ENCODE data around the gene TXNDC17. TPM values are rescaled to one million over a fixed set of nuclear protein-coding genes. Genes with fewer than 3 reads are reported as not detected.
"Not testable (repeated sequence)": the region's sequence is repeated elsewhere in the genome, so short reads cannot be mapped to it uniquely, and the experiment has no call there.

TXNDC17 gene
- 150 TPM for polyA plus RNA-seq (2013, experiment 1 of 2; ENCODE audit: insufficient read length)
- polyA plus RNA-seq (2013, experiment 2 of 2; ENCODE audit: insufficient read length): 138 TPM

- DNase-seq: peak; percentile 90
Observed at GRCh38 chr17:6640536-6641246, at the start of gene TXNDC17, which contains the start of gene KIAA0753. Gene TXNDC17, plus strand, starts transcription at chr17:6641060. Its CDS starts 23 bp downstream, at chr17:6641083. Gene KIAA0753, minus strand, starts transcription at chr17:6640711. Its CDS starts 5,608 bp downstream, at chr17:6635103.

- peak; percentile 82 for DNase-seq
Observed at GRCh38 chr17:6591599-6592158, 49.2 kb upstream of the TXNDC17 start.

GRCh38 chr17:6592173-6592572, 48.7 kb upstream of the TXNDC17 start:
- no peak for DNase-seq

- DNase-seq: not testable (repeated sequence)
Observed at GRCh38 chr17:6593371-6593770, 47.5 kb upstream of the TXNDC17 start.

- no peak for DNase-seq
Observed at GRCh38 chr17:6596081-6596480, 44.8 kb upstream of the TXNDC17 start.

GRCh38 chr17:6596511-6596910, 44.3 kb upstream of the TXNDC17 start:
- DNase-seq: no peak

- no peak for DNase-seq
Observed at GRCh38 chr17:6596941-6597340, 43.9 kb upstream of the TXNDC17 start.

GRCh38 chr17:6597727-6598126, 43.1 kb upstream of the TXNDC17 start:
- DNase-seq: no peak

- no peak for DNase-seq
Observed at GRCh38 chr17:6599364-6599763, 41.5 kb upstream of the TXNDC17 start.

GRCh38 chr17:6602141-6602540, 38.7 kb upstream of the TXNDC17 start:
- DNase-seq: no peak

GRCh38 chr17:6603744-6604325, 37.0 kb upstream of the TXNDC17 start:
- no peak for DNase-seq

- no peak for DNase-seq
Observed at GRCh38 chr17:6605142-6605541, 35.7 kb upstream of the TXNDC17 start.

GRCh38 chr17:6608321-6608720, 32.5 kb upstream of the TXNDC17 start:
- DNase-seq: no peak

GRCh38 chr17:6610011-6610410, 30.8 kb upstream of the TXNDC17 start:
- no peak for DNase-seq

GRCh38 chr17:6611231-6611630, 29.6 kb upstream of the TXNDC17 start:
- no peak for DNase-seq

- DNase-seq: no peak
Observed at GRCh38 chr17:6623941-6624340, 16.9 kb upstream of the TXNDC17 start.

- no peak for DNase-seq
Observed at GRCh38 chr17:6626616-6627015, 14.2 kb upstream of the TXNDC17 start.

GRCh38 chr17:6627019-6627418, 13.8 kb upstream of the TXNDC17 start:
- no peak for DNase-seq

GRCh38 chr17:6630390-6630789, 10.5 kb upstream of the TXNDC17 start:
- DNase-seq: no peak

GRCh38 chr17:6632530-6632929, 8.3 kb upstream of the TXNDC17 start:
- DNase-seq: no peak

- DNase-seq: no peak
Observed at GRCh38 chr17:6633263-6633662, 7.6 kb upstream of the TXNDC17 start.

GRCh38 chr17:6636105-6636504, 4.8 kb upstream of the TXNDC17 start:
- DNase-seq: no peak

GRCh38 chr17:6636616-6637457, 4.0 kb upstream of the TXNDC17 start:
- DNase-seq: no peak

Data from fibroblast of skin of scalp (primary cell).